ENCODE data around the gene MATN4.

DNA sequence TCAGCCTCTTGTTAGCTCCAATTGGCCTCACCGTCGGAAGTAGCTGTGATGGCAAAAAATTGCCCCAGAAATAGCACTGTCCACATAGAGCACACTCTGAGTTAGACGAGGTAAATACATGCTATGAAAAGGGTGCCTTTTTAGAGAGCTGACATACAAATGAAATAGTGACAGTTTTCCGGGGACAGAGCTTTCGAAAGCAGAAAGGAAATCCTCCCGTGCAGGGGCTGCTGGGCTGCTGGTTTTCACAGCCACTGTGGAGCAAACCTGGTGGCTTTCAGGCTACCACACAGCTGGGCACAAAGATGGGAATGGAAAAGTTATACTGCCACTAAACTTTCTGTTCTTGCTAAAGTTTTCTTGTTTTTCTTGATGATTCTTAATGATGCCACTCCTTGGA lies 62.0 kb downstream of the MATN4 start:
- TF ChIP-seq, protein P1, sequence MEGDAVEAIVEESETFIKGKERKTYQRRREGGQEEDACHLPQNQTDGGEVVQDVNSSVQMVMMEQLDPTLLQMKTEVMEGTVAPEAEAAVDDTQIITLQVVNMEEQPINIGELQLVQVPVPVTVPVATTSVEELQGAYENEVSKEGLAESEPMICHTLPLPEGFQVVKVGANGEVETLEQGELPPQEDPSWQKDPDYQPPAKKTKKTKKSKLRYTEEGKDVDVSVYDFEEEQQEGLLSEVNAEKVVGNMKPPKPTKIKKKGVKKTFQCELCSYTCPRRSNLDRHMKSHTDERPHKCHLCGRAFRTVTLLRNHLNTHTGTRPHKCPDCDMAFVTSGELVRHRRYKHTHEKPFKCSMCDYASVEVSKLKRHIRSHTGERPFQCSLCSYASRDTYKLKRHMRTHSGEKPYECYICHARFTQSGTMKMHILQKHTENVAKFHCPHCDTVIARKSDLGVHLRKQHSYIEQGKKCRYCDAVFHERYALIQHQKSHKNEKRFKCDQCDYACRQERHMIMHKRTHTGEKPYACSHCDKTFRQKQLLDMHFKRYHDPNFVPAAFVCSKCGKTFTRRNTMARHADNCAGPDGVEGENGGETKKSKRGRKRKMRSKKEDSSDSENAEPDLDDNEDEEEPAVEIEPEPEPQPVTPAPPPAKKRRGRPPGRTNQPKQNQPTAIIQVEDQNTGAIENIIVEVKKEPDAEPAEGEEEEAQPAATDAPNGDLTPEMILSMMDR (conservative IDR thresholded peaks at IDR 0.05) = no peak
- TF ChIP-seq EZH2 (IDR thresholded peaks at IDR 0.05; ENCODE audit: low read depth) = no peak
